Right lobe of liver (tissue), 6 donors: ENCODE results near the gene NR6A1. TPM values are rescaled to one million over a fixed set of nuclear protein-coding genes. Genes with fewer than 3 reads are reported as not detected.

ENCODE experiments used
- ATAC-seq, 4 donors: fragments of 200-7000 bp; cut with Tn5 transposase; one replicate each; pipeline ENCODE4 v1.9.1; 2020; ENCODE audit warnings: mild to moderate bottlenecking in 4 of 4, moderate library complexity in 4 of 4
- DNase-seq, 3 donors: peaks; one replicate each; pipeline ENCODE4 v3.0.0-alpha.2; 2020
- H3K27ac ChIP-seq, 3 donors: fragments of 200-600 bp; one replicate each; pipeline ENCODE4 v1.8.0; 2022
- H3K27me3 ChIP-seq, 2 donors: fragments of 200-600 bp; one replicate each; pipeline ENCODE4 v1.8.0; 2022
- H3K36me3 ChIP-seq, 4 donors: fragments of 200-600 bp; sonication (generic) in 1 of 4; one replicate each; pipeline versions ENCODE4 v1.5.1 to v1.8.0; 2017 to 2022; ENCODE audit warnings: control low read depth in 1 of 4
- H3K4me1 ChIP-seq, 4 donors: fragments of 200-600 bp; sonication (generic) in 1 of 4; one replicate each; pipeline versions ENCODE4 v1.5.1 to v1.8.0; 2017 to 2022; ENCODE audit warnings: control low read depth in 1 of 4
- H3K4me3 ChIP-seq, 3 donors: fragments of 200-600 bp; one replicate each; pipeline ENCODE4 v1.8.0; 2022
- H3K9me3 ChIP-seq, 4 donors: fragments of 200-600 bp; sonication (generic) in 1 of 4; one replicate each; pipeline versions ENCODE4 v1.5.1 to v1.8.0; 2017 to 2022; ENCODE audit warnings: control low read depth in 1 of 4
- CTCF ChIP-seq, 4 donors: fragments of 200-600 bp in 3 of 4; fragments of 450-650 bp in 1 of 4; IDR thresholded peaks; one replicate each; pipeline versions ENCODE4 v1.5.1 to v1.8.0; 2016 to 2022; ENCODE audit warnings: antibody characterized with exemption in 4 of 4, mild to moderate bottlenecking in 2 of 4
- POLR2A ChIP-seq: fragments of 450-650 bp; IDR thresholded peaks from one replicate; pipeline ENCODE4 v1.6.1; 2017; ENCODE audit warnings: antibody characterized with exemption, mild to moderate bottlenecking
- WGBS: methylation state at CpG from one replicate; pipeline ENCODE4 v1.1.6; 2018; ENCODE audit warnings: low coverage, low lambda C conversion rate; ENCODE audit not compliant: insufficient coverage; ENCODE audit errors: missing lambda C conversion rate; 5-methylcytosine and 5-hydroxymethylcytosine counted together
- intact Hi-C, 2 donors: fragments of 100-400 bp; cut with DNase I; formaldehyde crosslinking; loops; one replicate each; pipeline versions ENCODE4 v1.11.2 to v1.14.1; 2022
- total RNA-seq, 6 experiments: library from RNA; depleted of rRNA in 2 of 6; stranded (reverse); fragments of >200 nt in 2 of 6; fragmentation: NEBNext Ultra II Directional in 3 of 6; extraction: Animal tissue kit (Norgen Biotek cat#: 25700) in 3 of 6; gene quantifications; one replicate each; pipeline versions ENCODE4 v1.1.0 to v1.2.4, GENCODE V29; 2016 to 2023
- donor health status: DM: no; HTN: yes; CAD: no.
- donor health status: DM: no; HTN: no; CAD: no.
- donor health status: DM: no; HTN: no; CAD: no.
- donor health status: DM: no; HTN: yes; CAD: no.
- donor health status: DM: no; HTN: yes; CAD: no.

The NR6A1 gene
- total RNA-seq, 6 experiments from 2014 or later = 1.3 to 3.6 (median 1.9) TPM

- no peak overlapping the region for H3K4me3 ChIP-seq
- H3K9me3 ChIP-seq = no peaks in the 10 kb centered on the region
- no peaks in the 10 kb centered on the region for H3K36me3 ChIP-seq
- H3K27me3 ChIP-seq = no peaks in the 10 kb centered on the region
- no peak for TF ChIP-seq POLR2A
- TF ChIP-seq CTCF (IDR thresholded peaks at IDR 0.05) = no peak
- H3K4me1 ChIP-seq = peaks cover 0 to 19% (median 9%) of the 10 kb centered on the region in 4 donors
- ATAC-seq (peak; percentile 80 to 94 (median 86)), DNase-seq (no peak)
- 36% methylated on average over 4 of the region's 9 CpGs for WGBS
- H3K27ac ChIP-seq = no peak overlapping the region
- intact Hi-C loops = no loop called here
Measured at GRCh38 chr9:124510650-124511425, 260.3 kb downstream of the NR6A1 start.

- Histone ChIP-seq H3K4me3 (no peak overlapping the region), H3K27ac (no peak overlapping the region), H3K9me3 (no peaks in the 10 kb centered on the region), H3K27me3 (peaks cover 0 to 13% of the 10 kb centered on the region in 2 donors), H3K36me3 (no peaks in the 10 kb centered on the region), H3K4me1 (peaks cover 0 to 24% (median 11%) of the 10 kb centered on the region in 4 donors)
- ATAC-seq (no peak), DNase-seq (no peak)
- WGBS = 70% methylated on average over 3 of the region's 11 CpGs
- intact Hi-C loops = no loop called here
- TF ChIP-seq POLR2A (no peak), CTCF (IDR thresholded peaks at IDR 0.05) (no peak)
Measured at GRCh38 chr9:124507880-124508423, 263.2 kb downstream of the NR6A1 start.

DNA sequence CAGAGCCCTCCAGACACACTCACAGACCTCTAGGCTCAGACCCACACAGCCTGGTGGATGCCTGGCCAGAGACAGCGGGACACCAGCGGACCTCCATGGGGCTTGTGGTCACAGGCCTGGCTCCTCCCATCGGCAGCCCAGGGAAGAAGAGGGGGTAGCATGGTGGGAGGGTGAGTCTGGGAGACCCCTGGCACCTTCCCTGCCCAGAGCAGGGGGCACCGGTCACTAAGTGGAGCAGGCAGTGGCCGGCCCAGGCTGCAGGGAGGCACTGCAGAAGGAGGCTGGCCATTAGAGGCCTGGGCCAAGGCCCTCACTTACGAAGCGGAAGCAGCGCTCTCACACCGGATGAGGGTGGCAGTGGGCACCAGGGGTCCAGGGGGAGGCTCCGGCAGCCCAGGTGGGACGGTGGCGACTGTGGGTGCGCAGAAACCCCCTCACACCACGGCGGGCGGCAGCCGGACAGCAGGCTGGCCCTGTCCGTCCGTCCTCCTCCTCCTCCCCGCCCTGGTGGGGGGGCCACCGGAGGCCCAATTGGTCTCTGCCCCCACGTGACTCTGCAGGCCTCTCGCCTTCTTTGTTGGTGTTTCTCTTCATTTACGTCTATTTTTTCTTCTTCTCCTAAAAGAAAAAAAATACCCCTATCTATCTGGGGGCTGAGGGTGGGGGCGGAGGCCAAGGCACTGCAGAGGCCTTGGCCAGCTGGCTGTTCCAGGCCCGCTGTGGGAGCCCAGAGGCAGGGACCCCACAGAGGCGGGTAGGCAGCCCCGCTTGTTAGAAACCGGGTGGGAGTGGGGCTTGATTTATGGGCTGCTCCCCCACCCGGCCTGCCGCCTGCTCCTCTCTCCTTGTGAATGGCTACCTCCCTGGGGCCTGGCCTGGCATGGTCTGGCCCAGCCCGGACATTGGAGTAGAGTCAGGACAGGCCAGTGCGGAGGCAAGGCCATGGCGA lies 263.9 kb downstream of the NR6A1 start, which contains the start of gene NR5A1:
Gene NR5A1 (minus strand): TSS at position 469 of the 949 bp plus-strand sequence. CDS start 4,004 bp downstream, outside the sequence.
- ATAC-seq (no peak), DNase-seq (peak in 1 of 3 donors; percentile 37)
- TF ChIP-seq POLR2A (no peak), CTCF (IDR thresholded peaks at IDR 0.05) (no peak)
- intact Hi-C loops = no loop called here
- WGBS = 73% methylated on average over 3 of the region's 34 CpGs
- H3K36me3 ChIP-seq = no peaks in the 10 kb centered on the region
- peaks cover 0 to 23% (median 11%) of the 10 kb centered on the region in 4 donors for H3K4me1 ChIP-seq
- no peaks in the 10 kb centered on the region for H3K9me3 ChIP-seq
- no peak within 1 kb of the TSS for H3K4me3 ChIP-seq
- H3K27ac ChIP-seq = no peak within 1 kb of the TSS
- H3K27me3 ChIP-seq = peaks cover 0 to 19% of the 10 kb centered on the region in 2 donors

- no peak for DNase-seq
- Histone ChIP-seq H3K27ac (no peak overlapping the region), H3K9me3 (no peaks in the 10 kb centered on the region), H3K27me3 (peaks cover 0 to 19% of the 10 kb centered on the region in 2 donors), H3K36me3 (no peaks in the 10 kb centered on the region), H3K4me3 (no peak overlapping the region), H3K4me1 (peaks cover 0 to 15% (median 7%) of the 10 kb centered on the region in 4 donors)
- intact Hi-C loops = no loop called here
- TF ChIP-seq POLR2A (no peak), CTCF (IDR thresholded peaks at IDR 0.05) (no peak)
- WGBS = 93% methylated on average over 2 of the region's 8 CpGs
- ATAC-seq = no peak
Measured at GRCh38 chr9:124506433-124506832, 264.7 kb downstream of the NR6A1 start.
